LNCaP clone FGC (cell line): ENCODE results near the gene GYS1.
"Not testable (repeated sequence)": the region's sequence is repeated elsewhere in the genome, so short reads cannot be mapped to it uniquely, and the experiment has no call there.

Experiments
- DNase-seq: peaks from one replicate; pipeline ENCODE4 v3.0.0-alpha.2; 2011; ENCODE audit warnings: low read depth
- H3K4me3 ChIP-seq: 2 replicates; pipeline ENCODE4 v1.5.1; 2011; ENCODE audit warnings: mild to moderate bottlenecking, low read depth, low read length, control low read depth
- TF ChIP-seq, protein P1 (sequence below): IDR thresholded peaks from 2 replicates; pipeline ENCODE4 v1.5.1; 2012; ENCODE audit warnings: mild to moderate bottlenecking; ENCODE audit not compliant: control insufficient read depth, insufficient read depth; ENCODE audit errors: extremely low read depth

Gene GYS1

DNA sequence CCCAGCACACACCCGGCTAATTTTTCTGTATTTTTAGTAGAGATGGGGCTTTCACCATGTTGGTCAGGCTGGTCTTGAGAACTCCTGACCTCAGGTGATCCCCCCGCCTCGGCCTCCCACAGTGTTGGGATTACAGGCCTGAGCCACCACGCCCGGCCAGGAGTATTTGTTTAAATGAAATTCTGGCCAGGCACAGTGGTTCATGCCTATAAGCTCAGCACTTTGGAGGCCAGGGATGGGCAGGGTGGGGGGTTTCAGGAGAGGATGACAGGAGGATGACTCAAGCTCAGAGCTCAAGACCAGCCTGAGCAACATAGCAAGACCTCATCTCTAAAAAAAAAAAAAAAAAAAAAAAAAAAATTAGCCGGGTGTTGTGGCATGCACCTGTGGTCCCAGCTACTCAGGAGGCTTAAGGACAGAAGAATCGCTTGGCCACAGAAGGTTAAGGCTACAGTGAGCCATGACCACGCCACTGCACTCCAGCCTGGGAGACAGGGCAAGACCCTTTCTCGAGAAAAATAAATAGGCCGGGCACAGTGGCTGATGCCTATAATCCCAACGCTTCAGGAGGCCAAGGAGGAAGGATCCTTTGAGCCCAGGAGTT is 67.8 kb downstream of the GYS1 start:
- TF ChIP-seq, protein P1, sequence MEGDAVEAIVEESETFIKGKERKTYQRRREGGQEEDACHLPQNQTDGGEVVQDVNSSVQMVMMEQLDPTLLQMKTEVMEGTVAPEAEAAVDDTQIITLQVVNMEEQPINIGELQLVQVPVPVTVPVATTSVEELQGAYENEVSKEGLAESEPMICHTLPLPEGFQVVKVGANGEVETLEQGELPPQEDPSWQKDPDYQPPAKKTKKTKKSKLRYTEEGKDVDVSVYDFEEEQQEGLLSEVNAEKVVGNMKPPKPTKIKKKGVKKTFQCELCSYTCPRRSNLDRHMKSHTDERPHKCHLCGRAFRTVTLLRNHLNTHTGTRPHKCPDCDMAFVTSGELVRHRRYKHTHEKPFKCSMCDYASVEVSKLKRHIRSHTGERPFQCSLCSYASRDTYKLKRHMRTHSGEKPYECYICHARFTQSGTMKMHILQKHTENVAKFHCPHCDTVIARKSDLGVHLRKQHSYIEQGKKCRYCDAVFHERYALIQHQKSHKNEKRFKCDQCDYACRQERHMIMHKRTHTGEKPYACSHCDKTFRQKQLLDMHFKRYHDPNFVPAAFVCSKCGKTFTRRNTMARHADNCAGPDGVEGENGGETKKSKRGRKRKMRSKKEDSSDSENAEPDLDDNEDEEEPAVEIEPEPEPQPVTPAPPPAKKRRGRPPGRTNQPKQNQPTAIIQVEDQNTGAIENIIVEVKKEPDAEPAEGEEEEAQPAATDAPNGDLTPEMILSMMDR, result no peak
- DNase-seq, result no peak
- no peak overlapping the region for H3K4me3 ChIP-seq

DNA sequence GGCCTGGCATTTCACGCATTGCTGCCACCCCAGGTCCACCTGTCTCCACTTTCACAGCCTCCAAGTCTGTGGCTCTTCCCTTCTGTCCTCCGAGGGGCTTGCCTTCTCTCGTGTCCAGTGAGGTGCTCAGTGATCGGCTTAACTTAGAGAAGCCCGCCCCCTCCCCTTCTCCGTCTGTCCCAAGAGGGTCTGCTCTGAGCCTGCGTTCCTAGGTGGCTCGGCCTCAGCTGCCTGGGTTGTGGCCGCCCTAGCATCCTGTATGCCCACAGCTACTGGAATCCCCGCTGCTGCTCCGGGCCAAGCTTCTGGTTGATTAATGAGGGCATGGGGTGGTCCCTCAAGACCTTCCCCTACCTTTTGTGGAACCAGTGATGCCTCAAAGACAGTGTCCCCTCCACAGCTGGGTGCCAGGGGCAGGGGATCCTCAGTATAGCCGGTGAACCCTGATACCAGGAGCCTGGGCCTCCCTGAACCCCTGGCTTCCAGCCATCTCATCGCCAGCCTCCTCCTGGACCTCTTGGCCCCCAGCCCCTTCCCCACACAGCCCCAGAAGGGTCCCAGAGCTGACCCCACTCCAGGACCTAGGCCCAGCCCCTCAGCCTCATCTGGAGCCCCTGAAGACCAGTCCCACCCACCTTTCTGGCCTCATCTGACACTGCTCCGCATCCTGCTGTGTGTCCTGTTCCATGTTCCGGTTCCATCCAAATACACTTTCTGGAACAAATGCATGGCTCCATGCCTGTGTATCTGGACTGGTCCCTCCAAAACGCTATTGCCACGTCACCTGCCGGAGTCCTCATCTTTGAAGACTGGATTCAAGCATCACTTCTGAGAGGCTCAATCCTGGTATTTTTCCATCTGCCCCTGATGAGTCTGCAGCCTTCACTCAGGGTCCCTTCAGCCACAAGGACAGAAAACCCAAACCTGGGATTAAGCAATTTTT is 70.3 kb downstream of the GYS1 start:
- TF ChIP-seq, protein P1, result no peak
- no peak overlapping the region for H3K4me3 ChIP-seq
- no peak for DNase-seq

DNA sequence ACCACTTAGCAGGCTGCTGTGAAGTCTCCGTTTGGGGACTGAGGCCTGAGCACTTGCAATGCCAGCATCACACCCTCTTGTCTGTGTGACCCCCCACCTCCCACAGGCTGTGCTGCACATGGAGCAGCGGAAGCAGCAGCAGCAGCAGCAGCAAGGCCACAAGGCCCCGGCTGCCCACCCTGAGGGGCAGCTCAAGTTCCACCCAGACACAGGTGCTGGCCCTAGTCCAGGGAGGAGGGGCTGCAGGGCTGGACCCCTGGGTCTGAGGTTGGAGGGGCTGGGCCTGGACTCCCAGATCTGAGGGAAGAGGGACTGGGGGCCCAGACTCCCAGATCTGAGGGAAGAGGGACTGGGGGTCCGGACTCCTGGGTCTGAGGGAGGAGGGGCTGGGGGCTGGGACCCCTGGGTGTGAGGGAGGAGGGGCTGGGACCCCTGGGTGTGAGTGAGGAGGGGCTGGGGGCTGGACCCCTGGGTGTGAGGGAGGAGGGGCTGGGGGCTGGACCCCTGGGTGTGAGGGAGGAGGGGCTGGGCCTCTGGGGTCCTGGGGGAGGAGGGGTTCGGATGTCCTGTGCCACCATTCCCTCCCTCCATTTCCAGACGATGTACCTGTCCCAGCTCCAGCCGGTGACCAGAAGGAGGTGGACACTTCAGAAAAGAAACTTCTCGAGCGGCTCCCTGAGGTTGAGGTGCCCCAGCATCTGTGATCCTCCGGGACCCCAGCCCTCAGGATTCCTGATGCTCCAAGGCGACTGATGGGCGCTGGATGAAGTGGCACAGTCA is 71.2 kb downstream of the GYS1 start:
- TF ChIP-seq, protein P1, result no peak
- H3K4me3 ChIP-seq, result no peak overlapping the region
- DNase-seq, result no peak

DNA sequence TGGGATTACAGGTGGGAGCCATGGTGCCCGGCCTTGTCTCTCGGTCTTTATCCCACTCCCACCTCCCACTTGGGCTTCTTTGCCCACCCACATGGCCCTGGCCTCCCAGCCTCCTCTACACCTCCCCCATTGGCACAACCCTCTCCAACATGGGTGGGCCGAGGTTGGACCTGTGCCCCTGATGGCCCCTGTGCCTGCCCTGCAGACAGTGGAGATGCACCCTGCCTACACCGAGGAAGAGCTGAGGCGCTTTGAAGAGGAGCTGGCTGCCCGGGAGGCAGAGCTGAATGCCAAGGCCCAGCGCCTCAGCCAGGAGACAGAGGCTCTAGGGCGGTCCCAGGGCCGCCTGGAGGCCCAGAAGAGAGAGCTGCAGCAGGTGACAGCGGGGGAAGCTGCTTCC is 72.2 kb downstream of the GYS1 start:
- no peak overlapping the region for H3K4me3 ChIP-seq
- TF ChIP-seq, protein P1, result no peak
- DNase-seq, result no peak

DNA sequence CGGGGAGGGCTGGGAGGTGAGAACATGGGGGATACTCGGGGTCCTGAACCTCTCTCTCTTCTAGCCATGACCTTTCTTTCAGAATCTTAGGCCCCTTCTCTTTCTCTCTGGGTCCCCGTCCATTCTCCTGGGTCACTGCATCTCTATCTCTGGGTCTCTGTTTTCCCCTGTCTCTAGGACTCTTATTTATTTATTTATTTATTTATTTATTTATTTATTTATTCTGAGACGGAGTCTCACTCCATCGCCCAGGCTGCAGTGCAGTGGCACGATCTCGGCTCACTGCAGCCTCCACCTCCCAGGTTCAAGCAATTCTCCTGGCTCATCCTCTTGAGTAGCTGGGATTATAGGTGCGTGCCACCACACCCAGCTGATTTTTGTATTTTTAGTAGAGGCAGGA is 73.8 kb downstream of the GYS1 start:
- H3K4me3 ChIP-seq, DNase-seq: not testable (repeated sequence)

DNA sequence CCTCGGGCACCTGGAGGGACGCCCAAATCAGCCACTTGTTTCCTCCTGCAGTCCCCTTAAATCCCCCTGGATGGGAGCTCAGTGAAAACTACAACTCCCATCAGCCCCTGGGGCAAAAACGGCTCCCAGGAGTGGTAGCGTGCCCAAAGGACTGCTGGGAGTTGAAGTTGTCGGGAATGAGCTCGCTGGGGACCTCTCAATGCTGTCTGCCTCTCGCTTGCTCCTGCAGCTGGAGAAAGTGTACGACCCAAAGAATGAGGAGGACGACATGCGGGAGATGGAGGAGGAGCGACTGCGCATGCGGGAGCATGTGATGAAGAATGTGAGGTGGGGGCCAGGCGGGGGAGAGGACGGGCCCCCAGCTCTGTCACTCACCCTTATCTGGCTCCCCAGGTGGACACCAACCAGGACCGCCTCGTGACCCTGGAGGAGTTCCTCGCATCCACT is 74.3 kb downstream of the GYS1 start:
- TF ChIP-seq, protein P1, result no peak
- no peak for DNase-seq
- no peak overlapping the region for H3K4me3 ChIP-seq
